Stimulated activated naive CD8-positive, alpha-beta T cell treated with anti-CD3 and anti-CD28 coated beads, Interleukin-15, Interleukin-2, amounts not matched to agents 100 U/mL and 50 U/mL, for 24 hours (primary cell): ENCODE measurements around the gene CLIC3.
A peak's percentile ranks its signal among the peaks of the same experiment; 100 is the strongest.

Experiments
- ATAC-seq: fragments of 150-1000 bp; cut with Tn5 transposase; one replicate; pipeline ENCODE4 v1.10.0; 2021
- DNase-seq: peaks from one replicate; pipeline ENCODE4 v3.0.0; 2021

Gene CLIC3

GRCh38 chr9:136980669-136981478, 15.5 kb downstream of the CLIC3 start:
- no peak for DNase-seq
- no peak for ATAC-seq

DNA sequence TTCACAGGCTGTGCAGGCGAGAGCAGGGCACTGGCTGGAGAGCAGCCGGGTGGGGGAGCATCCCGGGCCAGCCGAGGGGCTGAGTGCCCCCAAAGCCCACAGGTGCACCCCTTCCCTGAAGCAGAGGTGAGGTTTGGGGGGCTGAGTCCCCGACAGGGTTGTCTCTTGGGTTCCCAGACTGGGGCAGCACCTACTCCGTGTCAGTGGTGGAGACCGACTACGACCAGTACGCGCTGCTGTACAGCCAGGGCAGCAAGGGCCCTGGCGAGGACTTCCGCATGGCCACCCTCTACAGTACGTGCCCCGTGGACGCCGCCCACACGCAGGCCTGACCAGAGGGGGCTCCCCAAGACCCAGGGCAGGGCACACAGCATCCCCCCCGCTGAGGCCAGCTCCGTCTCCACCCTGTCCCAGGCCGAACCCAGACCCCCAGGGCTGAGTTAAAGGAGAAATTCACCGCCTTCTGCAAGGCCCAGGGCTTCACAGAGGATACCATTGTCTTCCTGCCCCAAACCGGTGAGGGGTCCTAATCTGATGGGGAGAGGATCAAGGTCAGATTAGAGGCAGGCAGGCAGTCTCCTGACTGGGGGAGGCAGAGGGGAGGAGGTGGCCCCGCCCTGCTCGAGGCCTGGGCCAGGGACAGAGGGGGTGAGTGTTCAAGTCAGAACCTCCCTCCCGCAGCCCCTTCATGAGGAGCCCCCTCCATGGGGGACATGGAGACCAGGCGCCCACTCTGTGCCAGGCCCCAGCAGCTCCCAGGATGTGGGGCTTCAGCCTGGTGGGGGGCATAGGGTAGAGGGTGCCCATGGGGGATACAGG, 16.4 kb downstream of the CLIC3 start:
- ATAC-seq (no peak), DNase-seq (no peak)

DNA sequence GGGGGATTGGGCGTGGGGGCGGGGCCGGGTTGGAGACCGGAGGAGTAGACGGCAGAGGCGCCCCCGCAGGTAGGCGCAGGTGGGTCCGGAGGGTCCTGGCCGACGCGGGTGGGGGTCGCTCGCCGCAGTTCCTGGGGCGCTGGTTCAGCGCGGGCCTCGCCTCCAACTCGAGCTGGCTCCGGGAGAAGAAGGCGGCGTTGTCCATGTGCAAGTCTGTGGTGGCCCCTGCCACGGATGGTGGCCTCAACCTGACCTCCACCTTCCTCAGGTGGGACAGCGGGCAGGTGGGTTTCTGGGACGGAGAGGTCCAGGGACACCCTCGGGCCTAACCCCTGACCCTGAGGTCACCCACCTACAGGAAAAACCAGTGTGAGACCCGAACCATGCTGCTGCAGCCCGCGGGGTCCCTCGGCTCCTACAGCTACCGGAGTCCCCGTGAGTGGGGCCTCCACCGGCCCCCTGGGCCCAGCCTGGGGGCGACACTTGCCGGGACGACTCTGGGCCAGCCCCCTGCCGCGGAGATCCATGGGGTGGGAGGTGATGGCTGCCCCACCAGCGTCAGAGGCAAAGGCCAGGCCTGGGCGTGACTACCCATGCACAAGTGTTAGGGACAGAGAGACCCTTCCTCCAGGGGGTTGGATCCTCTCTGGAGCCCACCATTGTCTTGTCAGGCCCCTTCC, 17.4 kb downstream of the CLIC3 start:
- DNase-seq (no peak), ATAC-seq (no peak)

GRCh38 chr9:136978073-136978864, 18.1 kb downstream of the CLIC3 start:
- ATAC-seq (peak; percentile 16), DNase-seq (peak; percentile 74)

DNA sequence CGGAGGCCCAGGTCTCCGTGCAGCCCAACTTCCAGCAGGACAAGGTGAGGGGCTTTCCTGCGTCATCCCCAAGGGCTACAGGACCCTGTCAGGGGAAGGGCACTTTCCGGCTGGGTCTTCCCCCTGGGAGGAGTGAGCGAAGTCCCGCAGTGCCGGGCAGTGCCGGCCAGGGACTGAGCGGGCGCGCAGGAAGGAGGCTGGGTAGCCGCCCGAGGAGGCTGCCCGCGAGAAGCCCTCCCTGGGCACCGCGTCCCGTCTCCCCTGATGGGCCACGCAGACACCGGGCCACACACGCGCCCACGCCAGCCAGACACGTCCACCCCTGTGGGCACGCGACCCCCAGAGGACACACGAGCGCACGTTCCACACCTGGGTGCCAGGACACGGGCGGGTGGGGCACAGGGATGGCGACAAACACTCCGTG, 18.7 kb downstream of the CLIC3 start:
- ATAC-seq (no peak), DNase-seq (no peak)

DNA sequence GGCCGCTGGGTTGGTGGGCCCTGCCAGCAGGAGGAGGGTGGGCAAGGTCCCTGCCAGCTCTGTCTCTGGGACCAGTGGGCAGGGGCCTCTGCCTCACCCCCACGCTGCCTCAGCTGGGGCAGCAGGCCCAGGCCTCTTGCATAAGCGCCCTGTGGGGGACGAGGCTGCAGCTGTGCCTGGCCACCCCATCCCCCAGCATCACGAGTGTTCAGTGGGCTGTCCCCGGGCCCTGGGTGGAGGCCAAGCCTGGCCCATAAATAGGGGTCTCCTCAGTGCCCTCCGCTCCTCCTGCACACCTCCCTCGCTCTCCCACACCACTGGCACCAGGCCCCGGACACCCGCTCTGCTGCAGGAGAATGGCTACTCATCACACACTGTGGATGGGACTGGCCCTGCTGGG, 19.1 kb downstream of the CLIC3 start, which contains the start of gene PTGDS:
PTGDS (plus strand) TSS at position 282 of the 400 bp plus-strand sequence; CDS start at position 357, 75 bp downstream.
- DNase-seq = no peak
- ATAC-seq = no peak

DNA sequence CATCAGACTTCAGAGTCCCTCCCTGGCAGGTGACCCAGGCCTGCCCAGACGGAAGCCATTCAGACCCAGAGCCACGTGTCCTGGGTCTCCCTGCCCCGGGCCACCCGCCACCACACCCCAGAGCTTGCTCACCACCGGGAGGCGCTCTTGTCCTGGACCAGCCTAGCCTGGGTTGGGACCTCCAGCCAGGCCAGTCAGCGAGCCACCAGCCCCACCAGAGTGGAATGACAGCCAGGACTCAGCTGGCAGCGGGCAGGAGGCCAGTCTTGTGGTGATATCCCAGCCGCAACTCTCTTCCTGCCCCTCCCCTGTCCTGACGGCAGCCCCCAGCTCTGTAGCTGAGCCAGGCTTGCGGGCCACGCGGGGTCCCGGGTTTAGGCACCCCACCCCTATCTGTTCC, 20.7 kb downstream of the CLIC3 start:
- ATAC-seq = no peak
- peak; percentile 64 for DNase-seq

- DNase-seq = no peak
- no peak for ATAC-seq
These were observed 21.4 kb downstream of the CLIC3 start for GRCh38 chr9:136974817-136975535.

- ATAC-seq (no peak), DNase-seq (no peak)
These were observed 22.4 kb downstream of the CLIC3 start for GRCh38 chr9:136973618-136974617.

DNA sequence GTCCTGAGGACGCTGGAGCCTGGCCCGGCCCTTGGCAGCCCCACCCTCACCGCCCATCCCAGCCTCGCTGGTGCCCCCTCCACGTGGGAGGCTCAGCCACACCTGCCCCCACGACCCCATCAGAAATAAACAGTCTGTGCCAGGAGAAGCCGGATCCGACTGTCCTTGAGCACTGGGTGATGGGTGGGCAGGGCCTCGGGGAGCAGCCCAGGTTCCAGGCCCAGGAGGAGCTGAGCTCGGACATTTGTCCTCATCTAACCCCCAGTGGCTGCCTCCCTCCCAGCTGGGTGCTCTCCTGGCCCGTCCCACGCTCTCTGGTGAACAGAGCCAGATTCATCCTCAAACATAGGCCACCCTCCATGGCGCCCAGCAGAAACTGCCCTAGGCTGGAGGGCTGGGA, 23.6 kb downstream of the CLIC3 start:
- DNase-seq (no peak), ATAC-seq (no peak)

- no peak for ATAC-seq
- no peak for DNase-seq
These were observed 24.0 kb downstream of the CLIC3 start for GRCh38 chr9:136972335-136972734.

GRCh38 chr9:136971746-136972145, 24.6 kb downstream of the CLIC3 start:
- no peak for ATAC-seq
- DNase-seq = no peak

DNA sequence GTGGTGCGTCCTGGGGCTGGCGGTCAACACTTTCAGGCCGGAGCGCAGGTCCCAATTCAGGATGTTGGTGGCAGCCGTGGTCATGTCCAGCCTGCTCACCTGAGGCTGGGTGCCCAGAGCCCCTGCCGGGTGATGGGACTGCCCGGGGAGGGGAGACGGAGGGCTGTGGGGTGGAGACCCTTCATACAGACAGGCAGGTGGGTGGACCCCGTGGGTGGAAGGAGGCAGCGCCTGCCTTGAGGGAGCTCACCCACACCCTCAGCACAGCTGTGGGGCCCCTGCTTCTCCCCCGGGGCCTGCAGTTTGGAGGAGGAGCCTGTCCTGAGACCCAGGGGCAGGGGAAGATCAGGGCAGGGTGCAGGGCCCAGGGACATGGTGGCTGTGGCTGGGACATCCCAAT, 26.0 kb downstream of the CLIC3 start:
- DNase-seq = no peak
- ATAC-seq = no peak

- ATAC-seq = no peak
- DNase-seq = no peak
These were observed 26.6 kb downstream of the CLIC3 start for GRCh38 chr9:136969774-136970173.

GRCh38 chr9:136969150-136969549, 27.2 kb downstream of the CLIC3 start:
- DNase-seq (no peak), ATAC-seq (no peak)

DNA sequence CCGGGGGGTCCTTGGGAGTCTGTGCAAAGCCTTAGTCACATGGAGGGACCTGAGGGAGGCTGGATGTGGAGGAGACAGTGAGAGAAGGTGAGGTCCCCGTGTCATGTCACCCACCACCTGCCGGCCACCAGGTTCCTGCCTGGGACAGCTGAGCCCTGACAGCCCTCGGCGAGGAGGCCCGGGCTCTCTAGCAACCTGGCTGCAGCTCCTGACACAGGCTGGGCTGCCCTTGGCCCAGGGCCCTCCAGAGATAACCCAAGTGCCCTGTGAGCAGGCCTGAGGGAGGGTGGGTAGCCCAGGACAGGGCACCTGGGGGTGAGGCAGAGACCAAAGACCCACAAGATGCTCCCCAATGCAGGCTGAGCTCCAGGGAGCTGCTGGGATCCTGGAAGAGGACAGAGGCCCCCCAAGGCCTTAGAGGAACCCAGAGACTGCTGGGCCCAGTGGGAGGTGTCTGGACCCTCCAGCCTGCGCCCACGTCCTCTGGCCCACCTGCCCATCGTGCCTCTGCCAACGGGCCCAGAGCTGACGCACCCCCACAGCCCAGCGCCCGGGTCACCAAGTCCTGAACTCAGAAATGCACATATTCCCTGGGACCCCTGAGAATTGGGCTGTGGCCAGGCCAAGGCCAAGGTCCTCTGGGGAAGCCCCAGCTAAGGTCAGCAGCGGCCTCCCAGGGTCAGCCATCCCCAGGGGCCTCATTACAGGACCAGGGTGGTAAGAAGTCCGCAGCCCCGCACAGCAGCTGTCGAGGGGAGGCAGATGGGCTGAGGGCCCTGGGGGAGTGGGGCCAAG, 27.8 kb downstream of the CLIC3 start:
- ATAC-seq = no peak
- no peak for DNase-seq

- ATAC-seq = no peak
- no peak for DNase-seq
These were observed 30.4 kb downstream of the CLIC3 start for GRCh38 chr9:136965771-136966484.

DNA sequence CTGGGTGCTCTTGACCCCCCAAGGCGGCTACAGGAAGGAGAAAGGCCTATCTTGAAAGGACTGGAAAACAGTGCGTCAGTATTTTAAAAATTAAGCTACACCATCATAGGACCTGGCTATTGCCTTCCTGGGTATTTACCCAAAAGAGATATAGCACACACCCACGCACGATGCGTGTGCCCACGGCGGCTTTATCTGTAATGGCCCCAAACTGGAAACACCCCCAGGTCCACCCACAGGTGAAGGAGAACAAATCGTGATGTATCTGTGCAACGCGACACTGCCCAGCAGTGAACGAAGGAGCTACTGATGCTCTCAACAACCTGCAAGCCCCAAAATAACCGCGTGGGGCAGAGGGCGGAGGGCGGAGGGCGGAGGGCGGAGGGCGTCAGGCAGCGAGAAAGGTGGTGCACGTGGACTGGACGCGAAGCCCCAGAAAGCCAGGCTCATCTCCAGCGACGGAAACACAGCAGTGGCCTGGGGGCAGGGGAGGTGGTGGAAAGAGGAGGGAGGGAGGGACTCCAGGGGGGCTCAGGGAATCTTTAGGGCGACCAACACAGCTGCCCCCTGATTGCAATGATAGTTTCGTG, 31.4 kb downstream of the CLIC3 start:
- ATAC-seq (no peak), DNase-seq (no peak)
